Endothelial cell of umbilical vein (primary cell): ENCODE data around the gene TBC1D21. TPM values are rescaled to one million over a fixed set of nuclear protein-coding genes. Genes with fewer than 3 reads are reported as not detected.

Experiments used
- BruUV-seq: library from RNA; stranded (reverse); fragments of 400-500 nt; replicated peaks from 2 replicates; lab custom pipeline; 2021; lab: Mats Ljungman, UMichigan
- CTCF ChIA-PET: fragments of 300-600, 350-600 bp; sonication (Branson Sonifier 250); formaldehyde crosslinking; loops from one replicate; lab custom pipeline; 2021; ENCODE audit warnings: antibody characterized with exemption, inconsistent platforms; lab: Charles Lee
- POLR2A ChIA-PET: fragments of 300-600, 350-600 bp; sonication (Branson Sonifier 250); formaldehyde crosslinking; loops from one replicate; lab custom pipeline; 2021; ENCODE audit warnings: antibody characterized with exemption, inconsistent platforms; lab: Charles Lee
- DNase-seq: peaks from one replicate; pipeline ENCODE4 v3.0.0-alpha.2; 2011; ENCODE audit warnings: low read depth, low spot score
- FAIRE-seq: peaks from 2 replicates; lab custom pipeline; 2011; peaks lifted over from hg19 to GRCh38; lab: Jason Lieb, UNC
- H2AFZ ChIP-seq: 2 replicates; pipeline ENCODE4 v1.6.0; 2012; ENCODE audit warnings: low read depth, low read length, control low read depth, inconsistent platforms
- H3K27ac ChIP-seq: 2 replicates; pipeline ENCODE4 v1.5.1; 2011; ENCODE audit warnings: low read depth, mild to moderate bottlenecking, control low read depth, low read length, moderate library complexity; ENCODE audit not compliant: insufficient read depth
- H3K27me3 ChIP-seq, 2 experiments: 2 replicates each; pipeline versions ENCODE4 v1.6.0 to v1.6.1; 2011; ENCODE audit warnings: low read length in 2 of 2, mixed read lengths in 1 of 2; ENCODE audit not compliant: control insufficient read depth in 2 of 2, insufficient read depth in 2 of 2
- H3K36me3 ChIP-seq, 2 experiments: 2 replicates in 1 of 2; 3 replicates in 1 of 2; pipeline ENCODE4 v1.5.1; 2011; ENCODE audit warnings: low read length in 2 of 2, mild to moderate bottlenecking in 1 of 2, moderate library complexity in 1 of 2; ENCODE audit not compliant: control insufficient read depth in 2 of 2, insufficient read depth in 2 of 2; ENCODE audit errors: extremely low read depth in 1 of 2
- H3K4me1 ChIP-seq: 3 replicates; pipeline ENCODE4 v1.5.1; 2011; ENCODE audit warnings: mild to moderate bottlenecking, low read length; ENCODE audit not compliant: control insufficient read depth, insufficient read depth; ENCODE audit errors: extremely low read depth
- H3K4me2 ChIP-seq: 2 replicates; pipeline ENCODE4 v1.6.1; 2011; ENCODE audit warnings: low read length, control low read depth, mixed read lengths; ENCODE audit not compliant: insufficient read depth
- H3K4me3 ChIP-seq, 3 experiments: fragments of 200-600 bp in 1 of 3; sonication (generic), shearing (Covaris generic) in 1 of 3; replicated peaks in 1 of 3; 2 replicates each; pipeline ENCODE4 v1.5.1; 2011 to 2016; ENCODE audit warnings: control low read depth in 3 of 3, low read length in 3 of 3, mild to moderate bottlenecking in 2 of 3, inconsistent platforms in 1 of 3, low read depth in 1 of 3, moderate library complexity in 1 of 3; ENCODE audit not compliant: insufficient read depth in 1 of 3
- H3K79me2 ChIP-seq: 2 replicates; pipeline ENCODE4 v1.6.0; 2012; ENCODE audit warnings: low read length, inconsistent platforms; ENCODE audit not compliant: control insufficient read depth, insufficient read depth
- H3K9ac ChIP-seq: replicated peaks from 2 replicates; pipeline ENCODE3; 2011; ENCODE audit warnings: low read length, control low read depth; ENCODE audit not compliant: insufficient read depth; ENCODE audit errors: extremely low read depth
- H3K9me1 ChIP-seq: replicated peaks from 3 replicates; pipeline ENCODE4 v1.6.0; 2011; ENCODE audit warnings: mild to moderate bottlenecking, low read length; ENCODE audit not compliant: control insufficient read depth, insufficient read depth; ENCODE audit errors: extremely low read depth
- H3K9me3 ChIP-seq: replicated peaks from 2 replicates; pipeline ENCODE4 v1.5.1; 2012; ENCODE audit warnings: low read length, inconsistent platforms; ENCODE audit not compliant: control insufficient read depth, insufficient read depth
- H4K20me1 ChIP-seq: replicated peaks from 2 replicates; pipeline ENCODE3; 2011; ENCODE audit warnings: mild to moderate bottlenecking, low read length; ENCODE audit not compliant: control insufficient read depth, insufficient read depth; ENCODE audit errors: extremely low read depth
- CTCF ChIP-seq, 2 donors: IDR thresholded peaks; 1 replicate in 1 of 2; 2 replicates in 1 of 2; pipeline ENCODE4 v1.5.1; 2011; ENCODE audit warnings: low read length in 2 of 2, mild to moderate bottlenecking in 2 of 2, moderate library complexity in 2 of 2, control low read depth in 1 of 2, inconsistent platforms in 1 of 2, low read depth in 1 of 2; ENCODE audit not compliant: insufficient read depth in 1 of 2; ENCODE audit errors: extremely low read depth in 1 of 2
- EZH2 ChIP-seq: IDR thresholded peaks from 2 replicates; pipeline ENCODE4 v1.6.1; 2012; ENCODE audit warnings: borderline replicate concordance, low read depth, mild to moderate bottlenecking, moderate library complexity, low read length, inconsistent platforms; ENCODE audit not compliant: severe bottlenecking
- FOS ChIP-seq: IDR thresholded peaks from 2 replicates; pipeline ENCODE4 v1.6.1; 2011; ENCODE audit warnings: mild to moderate bottlenecking, low read length, moderate library complexity, borderline replicate concordance; ENCODE audit not compliant: insufficient read depth
- GATA2 ChIP-seq: IDR thresholded peaks from 2 replicates; pipeline ENCODE4 v1.7.0; 2011; ENCODE audit warnings: low read depth, mild to moderate bottlenecking, moderate library complexity, mixed read lengths, low read length; ENCODE audit not compliant: insufficient read length, insufficient read depth
- JUN ChIP-seq: IDR thresholded peaks from 2 replicates; pipeline ENCODE4 v1.6.1; 2011; ENCODE audit warnings: borderline replicate concordance, low read depth; ENCODE audit not compliant: insufficient read length, insufficient read depth
- MAX ChIP-seq: IDR thresholded peaks from 2 replicates; pipeline ENCODE4 v1.6.1; 2011; ENCODE audit not compliant: insufficient read depth, insufficient read length
- MYC ChIP-seq: IDR thresholded peaks from one replicate; pipeline ENCODE4 v1.6.1; 2011; ENCODE audit warnings: mild to moderate bottlenecking, low read depth, low read length
- POLR2A ChIP-seq: IDR thresholded peaks from 2 replicates; pipeline ENCODE4 v1.6.1; 2012; ENCODE audit warnings: low read depth, mild to moderate bottlenecking, control low read depth, low read length
- POLR2AphosphoS5 ChIP-seq: IDR thresholded peaks from 2 replicates; pipeline ENCODE4 v1.6.1; 2012; ENCODE audit warnings: low read depth, mild to moderate bottlenecking, control low read depth, low read length, moderate library complexity; ENCODE audit not compliant: insufficient read depth
- dilution Hi-C: fragments of 300-500 bp; cut with MboI; formaldehyde crosslinking; loops from one replicate; pipeline ENCODE4 v1.15.0; 2019; ENCODE audit warnings: low sequenced_read_pairs; ENCODE audit not compliant: extremely low pct_ligation_motif_present
- intact Hi-C: fragments of 100-400 bp; cut with micrococcal nuclease; formaldehyde crosslinking; loops from one replicate; pipeline ENCODE4 v1.10.0; 2022
- polyA plus RNA-seq, 4 experiments: library from polyadenylated mRNA; depleted of rRNA in 3 of 4; stranded (reverse) in 3 of 4; unstranded in 1 of 4; fragments of >200 nt; gene quantifications; 2 replicates each; pipeline versions ENCODE4 v1.2.1 to v1.2.3, GENCODE V29; 2011 to 2012; ENCODE audit warnings: missing spikeins in 1 of 4
- total RNA-seq: library from RNA; stranded (reverse); gene quantifications from 2 replicates; pipeline ENCODE4 v1.2.3, GENCODE V29; 2021

TBC1D21 gene
- total and polyA plus RNA-seq, 2 donors (not counting 3 experiments of a cell fraction or from before 2014, with no cell fraction given): not detected

GRCh38 chr15:73866881-73867410 lies 6.4 kb upstream of the TBC1D21 start:
- Histone ChIP-seq H3K9me3 (no peaks in the 10 kb centered on the region), H3K9ac (no peak overlapping the region), H3K27me3 (peaks cover 15 to 30% of the 10 kb centered on the region in 2 experiments), H3K27ac (no peak overlapping the region), H3K79me2 (no peaks in the 10 kb centered on the region), H3K4me2 (no peak overlapping the region), H3K36me3 (no peaks in the 10 kb centered on the region), H3K9me1 (no peaks in the 10 kb centered on the region), H4K20me1 (no peaks in the 10 kb centered on the region), H3K4me3 (no peak overlapping the region), H2AFZ (no peak overlapping the region), H3K4me1 (peaks cover 8% of the 10 kb centered on the region)
- intact Hi-C loops: no loop called here
- CTCF ChIA-PET: interaction anchor here (0.7 to 2.2 kb wide), 2 partner anchors 25 to 1262 kb away, joined by 3 to 5 read pairs; no protein-coding TSS in a partner anchor
- POLR2A ChIA-PET: no interaction called here
- no TSS peak for BruUV-seq
- no peak for FAIRE-seq
- dilution Hi-C loops: no loop called here
- TF ChIP-seq MAX: no peak
- TF ChIP-seq JUN: no peak
- no peak for TF ChIP-seq GATA2
- TF ChIP-seq FOS: no peak
- TF ChIP-seq MYC: no peak
- TF ChIP-seq CTCF (IDR thresholded peaks at IDR 0.05; ENCODE audit: extremely low read depth in 1 of 2, insufficient read depth in 1 of 2, low read depth in 1 of 2, low read length in 2 of 2): no peak
- TF ChIP-seq EZH2: no peak
- no peak for TF ChIP-seq POLR2A
- no peak for TF ChIP-seq POLR2AphosphoS5
- no peak for DNase-seq
